Thyroid gland (tissue), 4 donors: ENCODE measurements around the gene PLD3.

ENCODE experiments used
- POLR2A ChIP-seq, 2 donors: fragments of 450-650 bp; IDR thresholded peaks; one replicate each; pipeline ENCODE4 v1.6.1; 2017; ENCODE audit warnings: antibody characterized with exemption in 2 of 2, mild to moderate bottlenecking in 2 of 2, moderate library complexity in 1 of 2
- TF ChIP-seq, protein P1 (sequence below), 6 experiments: fragments of 200-600 bp in 3 of 6; fragments of 450-650 bp in 3 of 6; sonication (generic) in 3 of 6; IDR thresholded peaks; one replicate each; pipeline ENCODE4 v1.5.1; 2016 to 2019; ENCODE audit warnings: antibody characterized with exemption in 6 of 6, mild to moderate bottlenecking in 2 of 6, inconsistent platforms in 1 of 6, moderate library complexity in 1 of 6

DNA sequence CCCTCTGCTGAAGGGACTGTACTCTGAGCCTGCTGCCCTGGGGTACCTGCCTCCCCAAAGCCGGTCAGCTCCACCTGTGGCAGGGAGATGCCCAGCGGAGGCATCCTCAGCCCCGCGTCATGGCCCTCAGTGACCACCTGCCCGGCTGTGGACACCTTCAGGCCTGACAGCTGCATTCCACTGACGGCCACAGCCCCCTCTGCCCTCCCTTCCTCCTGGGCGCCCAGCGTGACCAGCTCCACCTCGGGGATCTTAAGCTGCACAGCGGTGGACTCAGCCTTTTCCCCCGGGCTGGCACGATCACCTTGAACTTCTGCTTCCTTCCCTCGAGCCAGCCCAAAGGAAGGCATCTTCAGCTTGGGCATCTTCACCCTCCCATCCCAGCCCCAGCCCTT is 46.3 kb downstream of the PLD3 start:
- TF ChIP-seq, protein P1, sequence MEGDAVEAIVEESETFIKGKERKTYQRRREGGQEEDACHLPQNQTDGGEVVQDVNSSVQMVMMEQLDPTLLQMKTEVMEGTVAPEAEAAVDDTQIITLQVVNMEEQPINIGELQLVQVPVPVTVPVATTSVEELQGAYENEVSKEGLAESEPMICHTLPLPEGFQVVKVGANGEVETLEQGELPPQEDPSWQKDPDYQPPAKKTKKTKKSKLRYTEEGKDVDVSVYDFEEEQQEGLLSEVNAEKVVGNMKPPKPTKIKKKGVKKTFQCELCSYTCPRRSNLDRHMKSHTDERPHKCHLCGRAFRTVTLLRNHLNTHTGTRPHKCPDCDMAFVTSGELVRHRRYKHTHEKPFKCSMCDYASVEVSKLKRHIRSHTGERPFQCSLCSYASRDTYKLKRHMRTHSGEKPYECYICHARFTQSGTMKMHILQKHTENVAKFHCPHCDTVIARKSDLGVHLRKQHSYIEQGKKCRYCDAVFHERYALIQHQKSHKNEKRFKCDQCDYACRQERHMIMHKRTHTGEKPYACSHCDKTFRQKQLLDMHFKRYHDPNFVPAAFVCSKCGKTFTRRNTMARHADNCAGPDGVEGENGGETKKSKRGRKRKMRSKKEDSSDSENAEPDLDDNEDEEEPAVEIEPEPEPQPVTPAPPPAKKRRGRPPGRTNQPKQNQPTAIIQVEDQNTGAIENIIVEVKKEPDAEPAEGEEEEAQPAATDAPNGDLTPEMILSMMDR (IDR thresholded peaks at IDR 0.05): no peak
- TF ChIP-seq POLR2A (IDR thresholded peaks at IDR 0.05): no peak
